KOPT-K1 (cell line): Measurements from ENCODE around the gene SLC38A2.

Experiments used
- H3K27ac ChIP-seq: fragments of 200-600 bp; sonication (generic); 2 replicates; pipeline ENCODE4 v1.5.1; 2016; ENCODE audit warnings: antibody characterized with exemption, mild to moderate bottlenecking, low read depth, low read length; ENCODE audit not compliant: poor library complexity, severe bottlenecking
- H3K36me3 ChIP-seq: fragments of 200-600 bp; sonication (generic); 2 replicates; pipeline ENCODE4 v1.5.1; 2017; ENCODE audit warnings: antibody characterized with exemption, mild to moderate bottlenecking, low read length, moderate library complexity; ENCODE audit not compliant: insufficient read depth
- H3K9me3 ChIP-seq: fragments of 200-600 bp; sonication (generic); 2 replicates; pipeline ENCODE4 v1.5.1; 2017; ENCODE audit warnings: antibody characterized with exemption, low read length, mild to moderate bottlenecking; ENCODE audit not compliant: insufficient read depth, poor library complexity, severe bottlenecking

SLC38A2 gene

GRCh38 chr12:46386360-46386867, 13.8 kb upstream of the SLC38A2 start:
- H3K27ac ChIP-seq, result peak overlapping the region; percentile 62
- no peaks in the 10 kb centered on the region for H3K36me3 ChIP-seq
- H3K9me3 ChIP-seq, result peaks cover 10% of the 10 kb centered on the region

- Histone ChIP-seq H3K36me3 (no peaks in the 10 kb centered on the region), H3K27ac (peak overlapping the region; percentile 98), H3K9me3 (peaks cover under 1% of the 10 kb centered on the region)
Measured at GRCh38 chr12:46385438-46385837, 12.9 kb upstream of the SLC38A2 start.

GRCh38 chr12:46384451-46385309, 12.1 kb upstream of the SLC38A2 start:
- H3K36me3 ChIP-seq, result no peaks in the 10 kb centered on the region
- peak overlapping the region; percentile 98 for H3K27ac ChIP-seq
- no peaks in the 10 kb centered on the region for H3K9me3 ChIP-seq

- peak overlapping the region; percentile 98 for H3K27ac ChIP-seq
- H3K36me3 ChIP-seq, result no peaks in the 10 kb centered on the region
- H3K9me3 ChIP-seq, result no peaks in the 10 kb centered on the region
Measured at GRCh38 chr12:46383654-46384450, 11.3 kb upstream of the SLC38A2 start.

- Histone ChIP-seq H3K27ac (peak overlapping the region; percentile 98), H3K9me3 (no peaks in the 10 kb centered on the region)
Measured at GRCh38 chr12:46382964-46383653, 10.5 kb upstream of the SLC38A2 start.

GRCh38 chr12:46382408-46382963, 9.9 kb upstream of the SLC38A2 start:
- H3K9me3 ChIP-seq, result no peaks in the 10 kb centered on the region
- H3K27ac ChIP-seq, result peak overlapping the region; percentile 98
- no peaks in the 10 kb centered on the region for H3K36me3 ChIP-seq

More at GRCh38 chr12:46382964-46383653, 10.5 kb upstream of the SLC38A2 start:
- H3K36me3 ChIP-seq, result no peaks in the 10 kb centered on the region

- H3K36me3 ChIP-seq, result no peaks in the 10 kb centered on the region
- no peak overlapping the region for H3K27ac ChIP-seq
- no peaks in the 10 kb centered on the region for H3K9me3 ChIP-seq
Measured at GRCh38 chr12:46380881-46381280, 8.3 kb upstream of the SLC38A2 start.

- H3K9me3 ChIP-seq, result no peaks in the 10 kb centered on the region
- H3K36me3 ChIP-seq, result no peaks in the 10 kb centered on the region
- no peak overlapping the region for H3K27ac ChIP-seq
Measured at GRCh38 chr12:46380022-46380796, 7.6 kb upstream of the SLC38A2 start.

- Histone ChIP-seq H3K27ac (no peak overlapping the region), H3K36me3 (no peaks in the 10 kb centered on the region), H3K9me3 (no peaks in the 10 kb centered on the region)
Measured at GRCh38 chr12:46379352-46379751, 6.8 kb upstream of the SLC38A2 start.

- Histone ChIP-seq H3K36me3 (no peaks in the 10 kb centered on the region), H3K27ac (no peak overlapping the region), H3K9me3 (no peaks in the 10 kb centered on the region)
Measured at GRCh38 chr12:46378530-46378929, 6.0 kb upstream of the SLC38A2 start.

- Histone ChIP-seq H3K36me3 (no peaks in the 10 kb centered on the region), H3K27ac (no peak overlapping the region), H3K9me3 (no peaks in the 10 kb centered on the region)
Measured at GRCh38 chr12:46377678-46378077, 5.1 kb upstream of the SLC38A2 start.

- H3K36me3 ChIP-seq, result no peaks in the 10 kb centered on the region
- H3K9me3 ChIP-seq, result no peaks in the 10 kb centered on the region
- H3K27ac ChIP-seq, result no peak overlapping the region
Measured at GRCh38 chr12:46376579-46376978, 4.0 kb upstream of the SLC38A2 start.

- Histone ChIP-seq H3K9me3 (no peaks in the 10 kb centered on the region), H3K27ac (peak overlapping the region; percentile 94), H3K36me3 (peaks cover 15% of the 10 kb centered on the region)
Measured at GRCh38 chr12:46374711-46375110, 2.1 kb upstream of the SLC38A2 start.

GRCh38 chr12:46374310-46374709, 1.7 kb upstream of the SLC38A2 start:
- H3K27ac ChIP-seq, result peak overlapping the region; percentile 94
- H3K9me3 ChIP-seq, result no peaks in the 10 kb centered on the region
- peaks cover 19% of the 10 kb centered on the region for H3K36me3 ChIP-seq
